Chondrocyte (in vitro differentiated cells): ENCODE results near the gene IL36B. TPM values are rescaled to one million over a fixed set of nuclear protein-coding genes. Genes with fewer than 3 reads are reported as not detected.

ENCODE experiments used
- DNase-seq: peaks from one replicate; pipeline ENCODE4 v3.0.0; 2021; ENCODE audit warnings: mixed read lengths, low spot score
- H3K27ac Mint-ChIP-seq: one replicate; pipeline ENCODE4 v1.8.0; 2021; ENCODE audit warnings: mild to moderate bottlenecking, moderate library complexity, mixed read lengths; ENCODE audit not compliant: unreplicated experiment
- H3K27me3 Mint-ChIP-seq: 2 replicates; pipeline ENCODE4 v1.8.0; 2021; ENCODE audit warnings: low read depth, mixed read lengths
- H3K36me3 Mint-ChIP-seq: 2 replicates; pipeline ENCODE4 v1.8.0; 2021; ENCODE audit warnings: low read depth, mixed read lengths
- H3K4me1 Mint-ChIP-seq: 2 replicates; pipeline ENCODE4 v1.8.0; 2021; ENCODE audit warnings: low read depth, mild to moderate bottlenecking, mixed read lengths
- H3K4me3 Mint-ChIP-seq: one replicate; pipeline ENCODE4 v1.8.0; 2021; ENCODE audit warnings: mild to moderate bottlenecking, moderate library complexity, mixed read lengths; ENCODE audit not compliant: unreplicated experiment
- H3K9me3 Mint-ChIP-seq: 2 replicates; pipeline ENCODE4 v1.8.0; 2021; ENCODE audit warnings: low read depth, mixed read lengths
- CTCF ChIP-seq: fragments of 200-600 bp; sonication (generic); IDR thresholded peaks from 2 replicates; pipeline ENCODE4 v1.5.0; 2021; ENCODE audit warnings: antibody characterized with exemption, mild to moderate bottlenecking, moderate library complexity
- total RNA-seq: library from RNA; stranded (reverse); gene quantifications from 3 replicates; pipeline ENCODE4 v1.2.1, GENCODE V29; 2021

Gene IL36B
- total RNA-seq, 1 donor from 2014 or later, result not detected

GRCh38 chr2:113079131-113079530 is 26.5 kb upstream of the IL36B start:
- no peak for DNase-seq
- H3K4me1 Mint-ChIP-seq, result no peaks in the 10 kb centered on the region
- H3K9me3 Mint-ChIP-seq, result no peaks in the 10 kb centered on the region
- H3K27ac Mint-ChIP-seq, result no peak overlapping the region
- no peaks in the 10 kb centered on the region for H3K36me3 Mint-ChIP-seq
- no peak overlapping the region for H3K4me3 Mint-ChIP-seq
- TF ChIP-seq CTCF, result no peak
- H3K27me3 Mint-ChIP-seq, result peaks cover 51% of the 10 kb centered on the region

- no peak for DNase-seq
- Mint-ChIP-seq H3K36me3 (no peaks in the 10 kb centered on the region), H3K27me3 (peaks cover 47% of the 10 kb centered on the region), H3K27ac (no peak overlapping the region), H3K9me3 (no peaks in the 10 kb centered on the region), H3K4me3 (no peak overlapping the region), H3K4me1 (no peaks in the 10 kb centered on the region)
- no peak for TF ChIP-seq CTCF
Observed at GRCh38 chr2:113078350-113078839, 25.7 kb upstream of the IL36B start.

GRCh38 chr2:113077921-113078320 is 25.3 kb upstream of the IL36B start:
- Mint-ChIP-seq H3K36me3 (no peaks in the 10 kb centered on the region), H3K27ac (no peak overlapping the region), H3K4me3 (no peak overlapping the region), H3K4me1 (no peaks in the 10 kb centered on the region), H3K27me3 (peaks cover 45% of the 10 kb centered on the region), H3K9me3 (no peaks in the 10 kb centered on the region)
- no peak for DNase-seq
- no peak for TF ChIP-seq CTCF

GRCh38 chr2:113076954-113077669 is 24.4 kb upstream of the IL36B start:
- no peak overlapping the region for H3K4me3 Mint-ChIP-seq
- no peaks in the 10 kb centered on the region for H3K9me3 Mint-ChIP-seq
- TF ChIP-seq CTCF, result no peak
- peaks cover 49% of the 10 kb centered on the region for H3K27me3 Mint-ChIP-seq
- no peaks in the 10 kb centered on the region for H3K4me1 Mint-ChIP-seq
- H3K27ac Mint-ChIP-seq, result no peak overlapping the region
- no peak for DNase-seq
- H3K36me3 Mint-ChIP-seq, result no peaks in the 10 kb centered on the region

- H3K27ac Mint-ChIP-seq, result no peak overlapping the region
- H3K4me1 Mint-ChIP-seq, result no peaks in the 10 kb centered on the region
- H3K27me3 Mint-ChIP-seq, result peaks cover 46% of the 10 kb centered on the region
- no peak for TF ChIP-seq CTCF
- H3K4me3 Mint-ChIP-seq, result no peak overlapping the region
- H3K36me3 Mint-ChIP-seq, result no peaks in the 10 kb centered on the region
- H3K9me3 Mint-ChIP-seq, result no peaks in the 10 kb centered on the region
- no peak for DNase-seq
Observed at GRCh38 chr2:113075600-113075999, 22.9 kb upstream of the IL36B start.
